Loucy (cell line): Measurements from ENCODE around the gene RFWD3.

Experiments used
- CTCF ChIP-seq: fragments of 200-600 bp; sonication (generic); conservative IDR thresholded peaks from 2 replicates; pipeline ENCODE4 v1.5.1; 2014; ENCODE audit warnings: mild to moderate bottlenecking, antibody characterized with exemption, low read length
- EZH2phosphoT487 ChIP-seq: fragments of 200-600 bp; IDR thresholded peaks from 2 replicates; pipeline ENCODE4 v1.6.1; 2018; ENCODE audit warnings: antibody characterized with exemption, mild to moderate bottlenecking, moderate library complexity, borderline replicate concordance

- no peak for TF ChIP-seq CTCF
- no peak for TF ChIP-seq EZH2phosphoT487
These were observed 39.8 kb downstream of the RFWD3 start for GRCh38 chr16:74626741-74627416.
